Measurements from ENCODE around the gene SLC25A33.
"Not testable (repeated sequence)": the region's sequence is repeated elsewhere in the genome, so short reads cannot be mapped to it uniquely, and the experiment has no call there.

Gene SLC25A33

GRCh38 chr1:9612871-9613624, 73.8 kb downstream of the SLC25A33 start:
- H3K4me3 ChIP-seq (ENCODE audit: low read length) = no peak overlapping the region
- 93% methylated on average over 20 of the region's 20 CpGs for WGBS
- H3K4me1 ChIP-seq (ENCODE audit: insufficient read depth, low read length) = no peaks in the 10 kb centered on the region
- no peak overlapping the region for H3K27ac ChIP-seq (ENCODE audit: low read depth, low read length)
- H3K9ac ChIP-seq (ENCODE audit: low read depth, low read length) = no peak overlapping the region
- no peaks in the 10 kb centered on the region for H3K9me3 ChIP-seq (ENCODE audit: insufficient read depth, low read depth, low read length)
- H3K36me3 ChIP-seq (ENCODE audit: insufficient read depth, low read length) = peaks cover 45% of the 10 kb centered on the region
- no peaks in the 10 kb centered on the region for H3K27me3 ChIP-seq (ENCODE audit: insufficient read depth, low read length)

GRCh38 chr1:9613625-9614299, 74.5 kb downstream of the SLC25A33 start:
- Histone ChIP-seq H3K4me1 (ENCODE audit: insufficient read depth, low read length) (no peaks in the 10 kb centered on the region), H3K27me3 (ENCODE audit: insufficient read depth, low read length) (no peaks in the 10 kb centered on the region), H3K36me3 (ENCODE audit: insufficient read depth, low read length) (peaks cover 45% of the 10 kb centered on the region), H3K9ac (ENCODE audit: low read depth, low read length) (no peak overlapping the region), H3K4me3 (ENCODE audit: low read length) (no peak overlapping the region), H3K9me3 (ENCODE audit: insufficient read depth, low read depth, low read length) (no peaks in the 10 kb centered on the region), H3K27ac (ENCODE audit: low read depth, low read length) (no peak overlapping the region)
- 93% methylated on average over 17 of the region's 17 CpGs for WGBS

GRCh38 chr1:9615316-9616063, 76.2 kb downstream of the SLC25A33 start:
- no peak overlapping the region for H3K27ac ChIP-seq (ENCODE audit: low read depth, low read length)
- peaks cover 30% of the 10 kb centered on the region for H3K36me3 ChIP-seq (ENCODE audit: insufficient read depth, low read length)
- no peak overlapping the region for H3K9ac ChIP-seq (ENCODE audit: low read depth, low read length)
- H3K9me3 ChIP-seq (ENCODE audit: insufficient read depth, low read depth, low read length) = no peaks in the 10 kb centered on the region
- no peaks in the 10 kb centered on the region for H3K27me3 ChIP-seq (ENCODE audit: insufficient read depth, low read length)
- no peaks in the 10 kb centered on the region for H3K4me1 ChIP-seq (ENCODE audit: insufficient read depth, low read length)
- 65% methylated on average over 15 of the region's 16 CpGs for WGBS
- no peak overlapping the region for H3K4me3 ChIP-seq (ENCODE audit: low read length)

- Histone ChIP-seq H3K4me1 (ENCODE audit: insufficient read depth, low read length) (no peaks in the 10 kb centered on the region), H3K27ac (ENCODE audit: low read depth, low read length) (no peak overlapping the region), H3K36me3 (ENCODE audit: insufficient read depth, low read length) (no peaks in the 10 kb centered on the region), H3K4me3 (ENCODE audit: low read length) (no peak overlapping the region), H3K9me3 (ENCODE audit: insufficient read depth, low read depth, low read length) (no peaks in the 10 kb centered on the region), H3K27me3 (ENCODE audit: insufficient read depth, low read length) (no peaks in the 10 kb centered on the region), H3K9ac (ENCODE audit: low read depth, low read length) (no peak overlapping the region)
- 95% methylated on average over 18 of the region's 18 CpGs for WGBS
Observed at GRCh38 chr1:9618909-9619679, 79.8 kb downstream of the SLC25A33 start.

- no peak overlapping the region for H3K4me3 ChIP-seq (ENCODE audit: low read length)
- H3K9me3 ChIP-seq (ENCODE audit: insufficient read depth, low read depth, low read length) = no peaks in the 10 kb centered on the region
- no peaks in the 10 kb centered on the region for H3K4me1 ChIP-seq (ENCODE audit: insufficient read depth, low read length)
- H3K27me3 ChIP-seq (ENCODE audit: insufficient read depth, low read length) = no peaks in the 10 kb centered on the region
- H3K9ac ChIP-seq (ENCODE audit: low read depth, low read length) = no peak overlapping the region
- no peak overlapping the region for H3K27ac ChIP-seq (ENCODE audit: low read depth, low read length)
- H3K36me3 ChIP-seq (ENCODE audit: insufficient read depth, low read length) = no peaks in the 10 kb centered on the region
Observed at GRCh38 chr1:9621032-9621431, 81.8 kb downstream of the SLC25A33 start.

- H3K9ac ChIP-seq (ENCODE audit: low read depth, low read length) = no peak overlapping the region
- H3K9me3 ChIP-seq (ENCODE audit: insufficient read depth, low read depth, low read length) = no peaks in the 10 kb centered on the region
- peaks cover 8% of the 10 kb centered on the region for H3K27me3 ChIP-seq (ENCODE audit: insufficient read depth, low read length)
- H3K4me3 ChIP-seq (ENCODE audit: low read length) = no peak overlapping the region
- H3K4me1 ChIP-seq (ENCODE audit: insufficient read depth, low read length) = no peaks in the 10 kb centered on the region
- 89% methylated on average over 2 of the region's 2 CpGs for WGBS
- H3K36me3 ChIP-seq (ENCODE audit: insufficient read depth, low read length) = no peaks in the 10 kb centered on the region
- no peak overlapping the region for H3K27ac ChIP-seq (ENCODE audit: low read depth, low read length)
Observed at GRCh38 chr1:9624081-9624480, 84.8 kb downstream of the SLC25A33 start.

- H3K36me3 ChIP-seq (ENCODE audit: insufficient read depth, low read length); H3K9me3 ChIP-seq (ENCODE audit: insufficient read depth, low read depth, low read length); H3K4me3 ChIP-seq (ENCODE audit: low read length); H3K27ac ChIP-seq (ENCODE audit: low read depth, low read length); H3K27me3 ChIP-seq (ENCODE audit: insufficient read depth, low read length); H3K9ac ChIP-seq (ENCODE audit: low read depth, low read length); H3K4me1 ChIP-seq (ENCODE audit: insufficient read depth, low read length): not testable (repeated sequence)
- 95% methylated on average over 3 of the region's 3 CpGs for WGBS
Observed at GRCh38 chr1:9625030-9625429, 85.8 kb downstream of the SLC25A33 start.

- Histone ChIP-seq H3K4me1 (ENCODE audit: insufficient read depth, low read length) (no peaks in the 10 kb centered on the region; the same call in 1 of the 2 replicates), H3K27ac (ENCODE audit: low read depth, low read length) (no peak overlapping the region), H3K9me3 (ENCODE audit: insufficient read depth, low read depth, low read length) (no peaks in the 10 kb centered on the region), H3K9ac (ENCODE audit: low read depth, low read length) (no peak overlapping the region), H3K36me3 (ENCODE audit: insufficient read depth, low read length) (no peaks in the 10 kb centered on the region), H3K27me3 (ENCODE audit: insufficient read depth, low read length) (peaks cover 8% of the 10 kb centered on the region), H3K4me3 (ENCODE audit: low read length) (no peak overlapping the region)
- 89% methylated on average over 9 of the region's 9 CpGs for WGBS
Observed at GRCh38 chr1:9626201-9626608, 86.9 kb downstream of the SLC25A33 start.

- H3K4me3 ChIP-seq (ENCODE audit: low read length) = no peak overlapping the region
- no peaks in the 10 kb centered on the region for H3K36me3 ChIP-seq (ENCODE audit: insufficient read depth, low read length)
- peaks cover 8% of the 10 kb centered on the region for H3K27me3 ChIP-seq (ENCODE audit: insufficient read depth, low read length)
- no peak overlapping the region for H3K9ac ChIP-seq (ENCODE audit: low read depth, low read length)
- no peak overlapping the region for H3K27ac ChIP-seq (ENCODE audit: low read depth, low read length)
- no peaks in the 10 kb centered on the region; the same call in 1 of the 2 replicates for H3K4me1 ChIP-seq (ENCODE audit: insufficient read depth, low read length)
- no peaks in the 10 kb centered on the region for H3K9me3 ChIP-seq (ENCODE audit: insufficient read depth, low read depth, low read length)
- 78% methylated on average over 23 of the region's 23 CpGs for WGBS
Observed at GRCh38 chr1:9628541-9629444, 89.5 kb downstream of the SLC25A33 start.

All from HUES64 (cell line).